ENCODE measurements around the gene CTF1.

The CTF1 gene

GRCh38 chr16:30907064-30907463 lies 10.7 kb downstream of the CTF1 start:
- H3K9ac ChIP-seq, result no peak overlapping the region
- no peaks in the 10 kb centered on the region for H3K79me2 ChIP-seq
- H3K27ac ChIP-seq, result no peak overlapping the region
- no peak for TF ChIP-seq CTCF (IDR thresholded peaks at IDR 0.05)
- H2AFZ ChIP-seq, result no peak overlapping the region
- H3K9me3 ChIP-seq (ENCODE audit: control insufficient read depth, low read length), result no peaks in the 10 kb centered on the region
- no peaks in the 10 kb centered on the region for H3K4me1 ChIP-seq
- no peak overlapping the region for H3K4me3 ChIP-seq (ENCODE audit: low read depth, low read length)
- H3K4me2 ChIP-seq (ENCODE audit: low read length), result no peak overlapping the region
- H3K36me3 ChIP-seq (ENCODE audit: control insufficient read depth, insufficient read depth, low read length), result no peaks in the 10 kb centered on the region
- no peaks in the 10 kb centered on the region for H3K27me3 ChIP-seq (ENCODE audit: control insufficient read depth, insufficient read depth, low read length)

- Histone ChIP-seq H3K9me3 (ENCODE audit: control insufficient read depth, low read length) (no peaks in the 10 kb centered on the region), H3K27ac (no peak overlapping the region), H3K4me2 (ENCODE audit: low read length) (no peak overlapping the region), H3K27me3 (ENCODE audit: control insufficient read depth, insufficient read depth, low read length) (no peaks in the 10 kb centered on the region), H3K36me3 (ENCODE audit: control insufficient read depth, insufficient read depth, low read length) (no peaks in the 10 kb centered on the region), H3K9ac (no peak overlapping the region), H2AFZ (no peak overlapping the region), H3K4me1 (no peaks in the 10 kb centered on the region), H3K79me2 (no peaks in the 10 kb centered on the region), H3K4me3 (ENCODE audit: low read depth, low read length) (no peak overlapping the region)
- no peak for TF ChIP-seq CTCF (IDR thresholded peaks at IDR 0.05)
Observed at GRCh38 chr16:30910427-30911029, 14.1 kb downstream of the CTF1 start.

GRCh38 chr16:30912794-30913412 lies 16.5 kb downstream of the CTF1 start:
- H2AFZ ChIP-seq, result no peak overlapping the region
- H3K9ac ChIP-seq, result no peak overlapping the region
- no peak overlapping the region for H3K4me3 ChIP-seq (ENCODE audit: low read depth, low read length)
- no peak for TF ChIP-seq CTCF (IDR thresholded peaks at IDR 0.05)
- no peak overlapping the region for H3K4me2 ChIP-seq (ENCODE audit: low read length)
- no peak overlapping the region for H3K27ac ChIP-seq
- no peaks in the 10 kb centered on the region for H3K27me3 ChIP-seq (ENCODE audit: control insufficient read depth, insufficient read depth, low read length)
- no peaks in the 10 kb centered on the region for H3K36me3 ChIP-seq (ENCODE audit: control insufficient read depth, insufficient read depth, low read length)
- H3K9me3 ChIP-seq (ENCODE audit: control insufficient read depth, low read length), result no peaks in the 10 kb centered on the region
- H3K79me2 ChIP-seq, result no peaks in the 10 kb centered on the region
- H3K4me1 ChIP-seq, result no peaks in the 10 kb centered on the region

GRCh38 chr16:30914830-30915229 lies 18.4 kb downstream of the CTF1 start:
- Histone ChIP-seq H3K4me2 (ENCODE audit: low read length) (no peak overlapping the region), H3K4me1 (no peaks in the 10 kb centered on the region), H3K4me3 (ENCODE audit: low read depth, low read length) (no peak overlapping the region), H3K36me3 (ENCODE audit: control insufficient read depth, insufficient read depth, low read length) (no peaks in the 10 kb centered on the region), H2AFZ (no peak overlapping the region), H3K27ac (no peak overlapping the region), H3K9me3 (ENCODE audit: control insufficient read depth, low read length) (no peaks in the 10 kb centered on the region), H3K79me2 (no peaks in the 10 kb centered on the region), H3K27me3 (ENCODE audit: control insufficient read depth, insufficient read depth, low read length) (no peaks in the 10 kb centered on the region), H3K9ac (no peak overlapping the region)
- TF ChIP-seq CTCF (IDR thresholded peaks at IDR 0.05), result no peak

- TF ChIP-seq CTCF (IDR thresholded peaks at IDR 0.05), result no peak
- Histone ChIP-seq H3K4me3 (ENCODE audit: low read depth, low read length) (no peak overlapping the region), H3K79me2 (no peaks in the 10 kb centered on the region), H3K36me3 (ENCODE audit: control insufficient read depth, insufficient read depth, low read length) (no peaks in the 10 kb centered on the region), H3K27ac (no peak overlapping the region), H3K9me3 (ENCODE audit: control insufficient read depth, low read length) (no peaks in the 10 kb centered on the region), H3K4me2 (ENCODE audit: low read length) (no peak overlapping the region), H3K4me1 (no peaks in the 10 kb centered on the region), H3K9ac (no peak overlapping the region), H2AFZ (no peak overlapping the region), H3K27me3 (ENCODE audit: control insufficient read depth, insufficient read depth, low read length) (no peaks in the 10 kb centered on the region)
Observed at GRCh38 chr16:30918614-30919013, 22.2 kb downstream of the CTF1 start.

Data from parathyroid adenoma (tissue), 2 donors.